Immature natural killer cell (primary cell): Measurements from ENCODE around the gene ILKAP. TPM values are rescaled to one million over a fixed set of nuclear protein-coding genes. Genes with fewer than 3 reads are reported as not detected.

Experiments used
- DNase-seq, 3 donors: peaks; one replicate each; pipeline ENCODE4 v3.0.0; 2022; ENCODE audit warnings: mixed read lengths in 1 of 3
- H3K27ac Mint-ChIP-seq, 6 donors: one replicate each; pipeline ENCODE4 v1.8.0; 2020; ENCODE audit warnings: mixed read lengths in 6 of 6, mild to moderate bottlenecking in 5 of 6, inconsistent platforms in 4 of 6, moderate library complexity in 3 of 6
- H3K27me3 Mint-ChIP-seq, 3 donors: one replicate each; pipeline ENCODE4 v1.8.0; 2020 to 2021; ENCODE audit warnings: low read depth in 3 of 3, mild to moderate bottlenecking in 3 of 3, mixed read lengths in 3 of 3, moderate library complexity in 3 of 3, inconsistent platforms in 1 of 3
- H3K36me3 Mint-ChIP-seq, 3 donors: one replicate each; pipeline ENCODE4 v1.8.0; 2020; ENCODE audit warnings: mixed read lengths in 3 of 3, inconsistent platforms in 2 of 3, mild to moderate bottlenecking in 2 of 3
- H3K4me1 Mint-ChIP-seq, 2 donors: one replicate each; pipeline ENCODE4 v1.8.0; 2020; ENCODE audit warnings: inconsistent platforms in 2 of 2, mild to moderate bottlenecking in 2 of 2, mixed read lengths in 2 of 2, moderate library complexity in 1 of 2
- H3K4me3 Mint-ChIP-seq, 5 donors: one replicate each; pipeline ENCODE4 v1.8.0; 2020; ENCODE audit warnings: mild to moderate bottlenecking in 5 of 5, mixed read lengths in 5 of 5, inconsistent platforms in 3 of 5, moderate library complexity in 3 of 5
- H3K9me3 Mint-ChIP-seq, 6 donors: one replicate each; pipeline ENCODE4 v1.8.0; 2020; ENCODE audit warnings: mild to moderate bottlenecking in 6 of 6, mixed read lengths in 6 of 6, inconsistent platforms in 4 of 6, moderate library complexity in 3 of 6
- polyA plus RNA-seq, 3 donors: library from polyadenylated mRNA; unstranded; fragments of 300-500 nt; fragmentation: Illumina TruSeq; gene quantifications; one replicate each; pipeline ENCODE4 v1.2.3, GENCODE V29; 2021

Gene ILKAP
- polyA plus RNA-seq, 3 donors from 2014 or later: 59.2 to 82.8 (median 59.3) TPM

DNA sequence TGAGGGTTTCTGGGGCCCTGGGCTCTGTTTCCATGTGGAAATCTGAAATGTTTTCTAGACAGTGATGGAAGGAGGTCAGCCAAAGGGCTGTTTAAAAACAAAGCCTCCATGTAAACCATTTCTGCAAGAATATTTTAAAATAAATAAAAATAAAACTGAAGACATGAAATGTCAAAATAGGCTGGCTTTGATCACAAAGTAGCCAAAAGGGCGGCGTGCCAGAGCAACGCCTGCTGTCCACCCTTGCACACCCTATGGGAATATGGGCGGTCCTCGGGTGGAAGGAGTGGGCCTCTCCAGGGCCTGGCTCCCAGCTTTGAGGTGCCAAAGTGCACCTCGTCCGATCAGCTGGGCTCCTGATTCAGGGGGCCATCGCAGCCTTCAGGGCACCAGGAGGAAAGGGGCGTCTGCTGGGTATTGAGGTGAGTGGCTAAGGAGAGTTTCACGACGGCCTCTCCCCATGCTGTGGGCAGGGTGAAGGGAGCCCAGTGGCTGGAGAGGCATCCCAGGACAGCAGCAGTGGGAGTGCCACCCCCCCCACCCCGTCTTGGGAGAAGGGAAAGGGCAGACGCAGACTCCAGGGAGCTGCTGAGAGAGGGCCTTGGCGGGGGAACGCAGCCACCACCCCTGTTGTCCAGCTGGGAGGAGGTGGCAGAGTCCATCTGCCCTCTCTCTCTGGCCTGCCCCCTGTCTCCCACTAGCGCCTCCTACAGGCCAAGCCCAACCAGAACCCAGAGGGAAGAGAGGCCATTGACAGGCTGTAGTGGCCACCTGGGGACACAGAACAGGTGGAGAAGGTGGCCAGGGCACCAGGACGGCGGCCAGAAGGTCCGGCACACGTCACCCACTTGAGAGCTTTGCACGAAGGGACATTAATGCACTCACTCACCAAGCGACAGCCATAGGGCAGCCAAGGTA is 50.5 kb downstream of the ILKAP start:
- Mint-ChIP-seq H3K36me3 (no peaks in the 10 kb centered on the region), H3K4me1 (no peaks in the 10 kb centered on the region), H3K27me3 (peaks cover 0 to 3% (median 0%) of the 10 kb centered on the region in 3 donors), H3K27ac (no peak overlapping the region), H3K9me3 (no peaks in the 10 kb centered on the region), H3K4me3 (no peak overlapping the region)
- DNase-seq: no peak

DNA sequence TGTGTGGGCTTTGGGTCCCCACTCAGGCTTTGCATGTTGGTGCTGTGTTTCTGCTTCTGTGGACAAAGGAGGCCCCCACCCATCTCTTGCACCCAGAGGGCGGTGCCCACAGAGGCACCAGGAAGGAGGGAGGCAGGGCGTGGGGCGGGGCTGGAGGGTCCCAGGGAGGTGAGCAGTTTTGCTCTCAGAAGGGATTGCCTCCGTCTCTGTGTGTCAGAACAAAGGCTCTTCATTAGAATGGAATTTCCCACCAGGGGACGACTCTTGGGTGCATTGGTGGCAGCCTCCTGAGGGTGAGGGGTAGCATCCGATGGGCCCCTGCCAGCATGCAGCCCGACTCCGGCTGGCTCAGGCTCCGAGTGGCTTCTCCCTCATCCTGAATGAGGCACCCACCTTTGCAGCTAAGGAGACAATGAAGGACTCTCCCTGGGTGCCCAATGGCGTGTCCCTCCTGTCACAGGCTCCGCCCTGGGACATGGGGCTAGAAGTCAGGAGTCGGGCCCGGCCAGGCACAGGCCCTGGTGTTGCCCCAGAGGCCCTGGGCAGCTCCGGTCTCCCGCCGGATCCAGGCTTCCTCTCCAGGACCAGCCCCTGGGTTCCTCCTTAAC is 51.8 kb downstream of the ILKAP start:
- H3K4me3 Mint-ChIP-seq: no peak overlapping the region
- no peak for DNase-seq
- H3K27ac Mint-ChIP-seq: no peak overlapping the region
- no peaks in the 10 kb centered on the region for H3K9me3 Mint-ChIP-seq
- H3K4me1 Mint-ChIP-seq: no peaks in the 10 kb centered on the region
- no peaks in the 10 kb centered on the region for H3K36me3 Mint-ChIP-seq
- H3K27me3 Mint-ChIP-seq: peaks cover 0 to 2% (median 0%) of the 10 kb centered on the region in 3 donors

DNA sequence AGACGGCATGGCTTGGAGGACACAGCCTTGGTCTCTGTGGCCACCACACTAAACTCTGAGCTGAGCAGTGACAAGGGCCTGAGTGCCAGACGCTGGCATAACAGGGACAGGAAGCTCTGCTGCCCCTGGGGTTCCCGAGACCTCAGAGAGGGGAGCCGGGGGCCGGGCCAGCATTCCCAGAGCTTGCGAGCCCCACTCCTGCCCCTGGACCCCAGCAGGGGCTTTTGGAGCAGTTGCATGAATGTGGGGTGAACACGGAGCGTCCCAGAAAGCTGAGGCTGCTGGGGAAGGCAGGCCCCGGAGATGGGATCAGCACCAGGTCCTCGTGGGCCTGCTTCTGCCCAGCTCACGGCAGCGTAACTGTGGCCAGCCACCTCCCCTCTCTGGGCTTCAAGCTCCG is 52.3 kb downstream of the ILKAP start:
- no peak overlapping the region for H3K27ac Mint-ChIP-seq

DNA sequence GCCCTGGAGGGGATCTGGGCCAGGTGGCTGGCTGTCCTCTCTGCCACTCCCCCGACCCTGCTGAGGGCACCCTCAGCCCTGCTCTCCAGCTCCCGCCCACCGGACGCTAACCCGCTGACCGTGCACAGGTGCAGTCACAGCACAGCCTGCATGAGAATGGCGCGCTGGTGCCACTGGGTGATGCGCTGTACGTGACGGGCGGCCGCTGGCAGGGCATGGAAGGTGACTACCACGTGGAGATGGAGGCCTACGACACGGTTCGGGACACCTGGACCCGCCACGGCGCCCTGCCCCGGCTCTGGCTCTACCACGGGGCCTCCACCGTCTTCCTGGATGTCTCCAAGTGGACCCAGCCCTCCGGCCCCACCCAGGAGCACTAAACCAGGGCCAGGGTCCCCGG is 52.8 kb downstream of the ILKAP start:
- H3K4me1 Mint-ChIP-seq: no peaks in the 10 kb centered on the region
- no peaks in the 10 kb centered on the region for H3K9me3 Mint-ChIP-seq
- H3K36me3 Mint-ChIP-seq: no peaks in the 10 kb centered on the region
- no peak for DNase-seq
- peaks cover 0 to 2% (median 0%) of the 10 kb centered on the region in 3 donors for H3K27me3 Mint-ChIP-seq
- H3K4me3 Mint-ChIP-seq: no peak overlapping the region
- no peak overlapping the region for H3K27ac Mint-ChIP-seq

More for the DNA sequence above, 52.3 kb downstream of the ILKAP start:
- DNase-seq: no peak
- no peaks in the 10 kb centered on the region for H3K9me3 Mint-ChIP-seq
- peaks cover 0 to 2% (median 0%) of the 10 kb centered on the region in 3 donors for H3K27me3 Mint-ChIP-seq
- no peak overlapping the region for H3K4me3 Mint-ChIP-seq
- no peaks in the 10 kb centered on the region for H3K4me1 Mint-ChIP-seq
- H3K36me3 Mint-ChIP-seq: no peaks in the 10 kb centered on the region

DNA sequence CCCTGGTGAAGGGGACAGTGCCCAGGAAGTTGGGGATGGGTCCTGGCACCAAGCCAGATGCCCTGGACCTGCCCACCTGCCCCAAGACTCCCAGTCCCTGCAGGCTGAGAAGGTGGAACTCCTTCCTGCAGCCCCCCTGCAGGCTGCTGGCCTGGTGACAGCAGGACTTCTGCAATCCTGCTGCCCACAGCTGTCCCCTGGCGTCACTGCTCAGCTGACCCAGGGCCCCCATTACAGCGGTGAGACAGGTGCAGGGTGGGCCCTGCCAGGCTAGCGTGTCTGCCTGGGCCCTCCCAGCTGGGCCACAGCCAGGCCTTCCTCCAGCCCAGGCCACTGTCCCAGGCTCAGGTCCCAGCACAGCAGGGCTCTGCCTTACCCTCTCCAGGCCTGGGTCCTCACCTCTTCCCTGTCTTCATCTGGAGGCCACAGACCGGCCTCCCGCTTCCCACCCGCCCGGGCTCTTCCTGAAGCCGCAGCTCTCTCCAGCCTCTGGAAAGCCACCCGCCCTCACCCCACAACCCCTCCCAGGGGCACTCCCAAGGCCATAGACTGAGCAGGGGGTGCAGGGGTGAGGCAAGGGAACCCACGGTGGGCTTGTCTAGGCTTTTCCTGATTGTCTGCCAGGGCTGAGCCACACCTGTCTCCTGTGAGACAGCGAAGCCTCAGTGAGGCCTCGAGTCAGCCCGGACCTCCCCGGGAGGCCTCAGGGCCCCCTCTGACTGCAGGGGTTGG is 53.5 kb downstream of the ILKAP start:
- H3K4me1 Mint-ChIP-seq: no peaks in the 10 kb centered on the region
- H3K9me3 Mint-ChIP-seq: no peaks in the 10 kb centered on the region
- H3K27me3 Mint-ChIP-seq: peaks cover 0 to 2% (median 0%) of the 10 kb centered on the region in 3 donors
- H3K36me3 Mint-ChIP-seq: no peaks in the 10 kb centered on the region
- no peak overlapping the region for H3K4me3 Mint-ChIP-seq
- no peak for DNase-seq
- H3K27ac Mint-ChIP-seq: no peak overlapping the region

DNA sequence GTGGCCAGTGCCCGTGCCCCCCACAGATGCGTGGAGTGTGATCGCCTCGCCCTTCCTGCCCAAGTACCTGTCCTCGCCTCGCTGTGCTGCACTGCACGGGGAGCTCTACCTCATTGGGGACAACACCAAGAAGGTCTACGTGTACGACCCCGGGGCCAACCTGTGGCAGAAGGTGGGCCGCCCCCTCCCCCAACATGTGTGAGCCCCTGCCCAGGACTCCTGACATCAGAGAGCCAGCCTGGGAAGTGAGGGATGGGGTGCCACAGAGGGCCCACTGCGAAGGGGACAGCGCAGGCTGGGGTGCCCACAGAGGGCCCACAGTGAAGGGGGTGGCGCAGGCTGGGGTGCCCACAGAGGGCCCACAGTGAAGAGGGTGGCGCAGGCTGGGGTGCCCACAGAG is 54.5 kb downstream of the ILKAP start:
- Mint-ChIP-seq H3K9me3 (no peaks in the 10 kb centered on the region), H3K4me1 (peaks cover 0 to 2% of the 10 kb centered on the region in 2 donors), H3K27ac (no peak overlapping the region), H3K4me3 (no peak overlapping the region), H3K36me3 (no peaks in the 10 kb centered on the region), H3K27me3 (peaks cover 0 to 3% (median 0%) of the 10 kb centered on the region in 3 donors)
- no peak for DNase-seq

DNA sequence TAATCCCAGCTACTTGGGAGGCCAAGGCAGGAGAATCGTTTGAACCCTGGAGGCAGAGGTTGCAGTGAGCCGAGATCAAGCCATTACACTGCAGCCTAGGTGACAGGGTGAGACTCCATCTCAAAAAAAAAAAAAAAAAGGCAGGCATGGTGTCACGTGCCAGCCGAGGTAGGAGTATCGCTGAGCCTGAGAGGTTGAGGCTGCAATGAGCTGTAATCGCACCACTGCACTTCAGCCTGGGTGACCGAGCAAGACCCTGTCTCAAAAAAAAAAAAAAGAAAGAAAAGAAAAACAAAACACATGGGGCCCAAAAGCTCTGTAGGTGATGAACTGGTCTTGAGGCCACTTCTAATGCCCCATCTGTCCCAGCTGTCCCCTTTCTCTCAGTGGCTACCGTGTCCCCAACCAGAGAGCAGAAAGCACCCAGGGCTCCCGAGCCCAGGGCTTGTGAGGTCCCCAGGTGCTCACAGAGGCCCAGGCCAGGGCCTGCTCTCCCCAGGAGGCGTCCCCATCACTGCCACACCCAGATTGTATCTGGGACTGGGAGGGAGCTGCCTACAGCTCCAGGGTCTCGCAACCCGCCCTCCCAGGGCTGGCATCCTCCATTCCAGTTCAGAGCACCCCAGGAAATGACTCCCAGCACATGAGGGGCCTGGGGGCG is 56.5 kb downstream of the ILKAP start:
- Mint-ChIP-seq H3K4me1 (peaks cover 2 to 5% of the 10 kb centered on the region in 2 donors), H3K4me3 (no peak overlapping the region), H3K27me3 (peaks cover 0 to 3% (median 0%) of the 10 kb centered on the region in 3 donors), H3K36me3 (no peaks in the 10 kb centered on the region), H3K9me3 (no peaks in the 10 kb centered on the region), H3K27ac (no peak overlapping the region)
- no peak for DNase-seq

DNA sequence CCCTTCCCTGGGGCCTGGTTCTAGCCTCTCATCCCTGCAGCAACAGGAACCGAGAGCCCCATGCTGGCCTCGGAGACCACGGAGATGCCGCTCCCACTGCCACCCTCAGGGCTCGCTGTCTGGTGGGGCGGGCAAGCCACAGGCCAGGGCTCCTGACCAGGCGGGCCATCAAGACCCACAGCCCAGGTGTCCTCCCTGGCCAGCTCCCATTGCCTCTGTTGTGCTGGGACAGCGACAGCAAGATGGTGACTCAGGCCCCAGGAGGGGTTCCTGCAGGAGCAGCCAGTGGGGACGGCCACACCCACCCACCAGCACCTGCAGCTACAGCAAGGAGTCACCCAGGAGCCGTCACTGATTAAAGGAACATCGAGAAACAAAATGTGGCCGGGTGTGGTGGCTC is 57.6 kb downstream of the ILKAP start:
- H3K4me1 Mint-ChIP-seq: peaks cover 7 to 11% of the 10 kb centered on the region in 2 donors
- no peaks in the 10 kb centered on the region for H3K36me3 Mint-ChIP-seq
- H3K27me3 Mint-ChIP-seq: peaks cover 0 to 3% (median 0%) of the 10 kb centered on the region in 3 donors
- no peaks in the 10 kb centered on the region for H3K9me3 Mint-ChIP-seq
- DNase-seq: no peak
- H3K27ac Mint-ChIP-seq: no peak overlapping the region
- no peak overlapping the region for H3K4me3 Mint-ChIP-seq

DNA sequence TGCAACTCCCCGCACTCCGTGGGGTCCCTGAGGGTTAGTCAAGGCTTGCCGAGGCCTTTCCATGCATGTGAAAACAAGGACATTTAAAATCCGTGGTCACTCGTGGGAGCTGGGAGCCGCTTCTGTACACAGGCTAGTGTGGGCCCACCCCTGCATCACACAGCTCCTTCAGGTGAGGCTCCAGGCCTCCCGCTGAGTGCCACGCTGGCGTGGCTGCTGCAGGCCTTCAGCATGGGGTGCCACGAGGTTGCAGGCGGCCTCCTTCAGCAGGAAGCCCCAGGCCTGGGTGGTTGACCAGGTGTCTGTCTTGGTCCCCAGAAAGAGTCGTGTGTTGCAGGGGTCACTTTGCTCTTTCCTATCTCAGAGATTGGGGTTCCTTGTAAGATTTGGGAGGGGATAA is 58.4 kb downstream of the ILKAP start:
- H3K36me3 Mint-ChIP-seq: no peaks in the 10 kb centered on the region
- no peak overlapping the region for H3K4me3 Mint-ChIP-seq
- no peak overlapping the region for H3K27ac Mint-ChIP-seq
- peaks cover 0 to 3% (median 0%) of the 10 kb centered on the region in 3 donors for H3K27me3 Mint-ChIP-seq
- H3K9me3 Mint-ChIP-seq: no peaks in the 10 kb centered on the region
- peaks cover 7 to 11% of the 10 kb centered on the region in 2 donors for H3K4me1 Mint-ChIP-seq
- DNase-seq: no peak

DNA sequence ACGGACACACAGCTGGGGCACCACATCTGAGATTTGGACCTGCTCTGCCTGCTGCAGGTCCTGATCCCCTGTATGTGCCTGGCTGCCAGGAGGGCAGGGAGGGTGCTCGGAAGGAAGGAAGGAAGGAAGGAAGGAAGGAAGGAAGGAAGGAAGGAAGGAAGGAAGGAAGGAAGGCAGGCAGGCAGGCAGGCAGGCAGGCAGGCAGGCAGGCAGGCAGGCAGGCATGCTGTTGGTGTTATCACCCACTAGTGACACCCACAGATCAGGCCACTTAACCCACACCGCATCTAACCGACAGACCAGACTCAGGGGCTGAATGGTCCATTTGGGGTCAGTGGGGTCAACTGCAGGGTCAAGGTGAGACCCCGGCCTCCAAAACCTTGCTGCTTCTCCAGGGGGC is 59.2 kb downstream of the ILKAP start:
- Mint-ChIP-seq H3K36me3 (no peaks in the 10 kb centered on the region), H3K27me3 (peaks cover 0 to 3% (median 0%) of the 10 kb centered on the region in 3 donors), H3K27ac (no peak overlapping the region), H3K4me3 (no peak overlapping the region), H3K9me3 (no peaks in the 10 kb centered on the region), H3K4me1 (peaks cover 7 to 11% of the 10 kb centered on the region in 2 donors)
- no peak for DNase-seq

DNA sequence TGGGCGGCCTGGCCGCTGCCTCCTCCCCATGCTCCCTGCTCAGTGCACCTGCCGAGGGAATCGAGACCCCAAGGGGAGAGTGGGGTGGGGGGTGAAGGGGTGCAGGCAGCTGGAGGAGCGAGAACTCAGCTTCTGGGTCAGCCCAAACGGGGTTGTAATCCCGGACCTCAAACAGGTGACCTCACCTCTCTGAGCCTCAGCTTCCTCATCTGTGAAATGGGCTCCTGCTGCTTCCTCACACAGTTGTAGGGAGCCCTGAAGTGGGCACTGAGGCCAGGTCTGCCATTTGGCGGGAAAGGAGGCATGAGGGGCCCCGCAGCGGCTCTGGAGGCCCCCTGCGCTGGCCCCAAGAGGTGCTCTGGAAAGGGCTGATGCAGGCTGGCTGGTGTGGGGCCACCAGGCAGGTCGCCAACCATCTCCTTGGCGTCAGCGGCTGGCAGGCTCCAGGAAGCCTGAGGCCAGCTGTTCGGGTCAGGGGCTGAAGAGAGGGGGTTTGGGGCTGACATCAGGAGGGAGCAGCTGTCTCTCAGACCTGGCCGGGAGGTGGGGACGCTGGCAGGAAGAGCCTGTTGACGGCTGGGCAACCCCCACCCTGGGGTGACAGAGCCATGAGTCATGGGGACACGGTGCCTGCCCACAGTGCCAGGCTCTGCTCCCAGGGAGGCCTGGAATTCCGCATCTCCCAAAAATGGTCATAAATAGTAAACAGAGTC is 60.1 kb downstream of the ILKAP start:
- H3K36me3 Mint-ChIP-seq: no peaks in the 10 kb centered on the region
- DNase-seq: no peak
- H3K27me3 Mint-ChIP-seq: peaks cover 0 to 3% (median 0%) of the 10 kb centered on the region in 3 donors
- H3K9me3 Mint-ChIP-seq: no peaks in the 10 kb centered on the region
- H3K4me1 Mint-ChIP-seq: peaks cover 7 to 11% of the 10 kb centered on the region in 2 donors
- H3K4me3 Mint-ChIP-seq: no peak overlapping the region
- H3K27ac Mint-ChIP-seq: no peak overlapping the region

DNA sequence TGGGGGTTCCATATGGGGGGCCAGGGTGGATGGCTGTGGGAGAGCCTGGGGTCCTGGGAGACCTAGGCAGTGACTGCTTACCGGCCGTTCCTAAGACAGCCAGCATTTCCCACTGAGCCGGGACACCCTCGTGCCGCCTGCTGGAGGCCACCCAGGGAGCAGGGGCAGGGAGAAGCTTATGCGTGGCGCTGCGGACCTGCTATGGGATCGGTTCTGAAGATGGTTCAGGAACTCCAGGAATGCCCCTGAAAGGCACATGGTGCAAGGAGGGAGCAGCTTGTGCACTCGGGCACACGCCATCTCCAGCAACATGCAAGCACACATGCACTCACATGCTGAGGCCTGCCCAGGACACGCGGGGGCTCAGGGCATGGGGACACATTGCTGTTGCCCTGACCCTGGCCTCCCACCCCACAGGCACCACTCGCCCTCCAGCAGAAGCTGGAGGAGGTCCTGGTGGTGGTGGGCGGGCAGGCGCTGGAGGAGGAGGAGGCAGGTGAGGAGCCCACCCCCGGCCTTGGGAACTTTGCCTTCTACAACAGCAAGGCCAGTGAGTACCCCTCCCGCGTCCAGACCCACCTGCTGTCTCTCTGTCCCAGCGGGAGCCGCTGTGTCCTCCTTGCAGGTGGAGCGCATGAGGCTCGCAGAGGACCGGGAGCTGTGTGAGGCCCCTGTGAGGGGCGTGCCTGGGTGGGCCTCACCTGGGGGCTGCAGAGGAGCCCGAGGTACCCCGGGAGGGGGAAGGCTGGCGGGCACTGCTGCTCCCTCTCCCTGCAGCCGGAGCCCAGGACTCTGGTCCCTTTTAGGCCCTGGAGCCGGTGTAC is 60.9 kb downstream of the ILKAP start:
- Mint-ChIP-seq H3K9me3 (no peaks in the 10 kb centered on the region), H3K4me3 (no peak overlapping the region), H3K27me3 (peaks cover 0 to 2% (median 2%) of the 10 kb centered on the region in 3 donors), H3K27ac (no peak overlapping the region), H3K4me1 (peaks cover 7 to 11% of the 10 kb centered on the region in 2 donors), H3K36me3 (no peaks in the 10 kb centered on the region)
- no peak for DNase-seq
